HG03280 (cell line): ENCODE data around the gene ABCG5.

Source experiments
- ATAC-seq: cut with Tn5 transposase; IDR thresholded peaks from one replicate; pipeline ENCODE4 v1.9.1; 2021; ENCODE audit warnings: mild to moderate bottlenecking, moderate library complexity; ENCODE audit not compliant: unreplicated experiment

ABCG5 gene

DNA sequence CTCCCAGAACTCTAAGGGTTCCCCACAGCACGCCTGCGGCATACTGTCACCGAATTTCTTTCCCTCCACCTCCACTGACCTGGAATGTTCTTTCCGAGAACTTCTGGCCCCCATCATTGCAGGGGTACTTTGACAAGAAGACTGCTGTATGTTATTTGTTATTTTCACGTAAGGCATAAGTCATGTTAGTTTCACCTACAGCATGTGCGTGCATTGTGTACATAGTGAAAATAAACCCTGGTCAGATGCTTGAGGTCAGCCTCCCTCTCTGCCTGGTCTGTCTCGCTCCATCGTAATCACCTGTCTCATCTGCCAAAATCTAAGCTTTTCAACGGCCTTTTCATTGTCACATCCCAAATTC is 4.2 kb upstream of the ABCG5 start:
- no peak for ATAC-seq

GRCh38 chr2:43841949-43842865 is 3.6 kb upstream of the ABCG5 start:
- no peak for ATAC-seq

DNA sequence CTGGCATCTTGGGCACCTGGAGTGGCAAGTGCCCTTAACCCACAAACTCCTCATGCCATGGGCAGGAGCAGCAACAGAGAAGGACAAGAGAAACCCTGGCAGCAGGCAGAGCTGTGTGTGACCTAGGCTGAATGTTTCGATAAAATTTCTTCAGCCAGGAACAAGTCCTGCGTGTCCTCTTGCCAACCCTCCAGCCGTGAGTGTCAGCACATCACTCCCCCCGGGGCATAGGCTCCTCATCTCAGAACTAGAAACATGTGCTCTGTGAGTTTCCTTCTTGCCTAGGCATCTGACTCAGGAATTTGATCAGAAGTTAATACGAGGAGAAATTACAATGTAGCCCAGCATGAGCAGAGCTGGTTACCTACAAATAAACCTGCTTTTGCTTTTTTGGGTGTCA is 2.3 kb upstream of the ABCG5 start:
- ATAC-seq = no peak

- no peak for ATAC-seq
These were observed 1.3 kb upstream of the ABCG5 start for GRCh38 chr2:43839776-43840564.

GRCh38 chr2:43837831-43838559 is 644 bp downstream of the ABCG5 start:
- no peak for ATAC-seq

DNA sequence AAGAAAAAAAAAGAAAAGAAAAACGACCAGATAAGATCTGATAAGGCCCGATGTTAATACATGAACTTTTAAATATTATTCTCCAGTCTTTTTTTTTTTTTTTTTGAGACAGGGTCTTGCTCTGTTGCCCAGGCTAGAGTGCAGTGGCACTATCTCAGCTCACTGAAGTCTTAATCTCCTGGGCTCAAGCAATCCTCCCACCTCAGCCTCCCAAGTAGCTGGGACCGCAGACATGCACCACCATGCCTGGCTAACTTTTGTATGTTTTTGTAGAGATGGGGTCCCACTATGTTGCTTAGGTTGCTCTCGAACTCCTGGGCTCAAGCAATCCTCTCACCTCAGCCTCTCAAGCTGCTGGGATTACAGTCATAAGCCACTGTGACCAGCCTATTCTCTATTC is 1.6 kb downstream of the ABCG5 start:
- no peak for ATAC-seq

GRCh38 chr2:43832457-43832856 is 6.2 kb downstream of the ABCG5 start:
- ATAC-seq = no peak

- no peak for ATAC-seq
These were observed 6.9 kb downstream of the ABCG5 start for GRCh38 chr2:43831543-43832294.

GRCh38 chr2:43826305-43827250 is 12.1 kb downstream of the ABCG5 start:
- ATAC-seq = no peak

DNA sequence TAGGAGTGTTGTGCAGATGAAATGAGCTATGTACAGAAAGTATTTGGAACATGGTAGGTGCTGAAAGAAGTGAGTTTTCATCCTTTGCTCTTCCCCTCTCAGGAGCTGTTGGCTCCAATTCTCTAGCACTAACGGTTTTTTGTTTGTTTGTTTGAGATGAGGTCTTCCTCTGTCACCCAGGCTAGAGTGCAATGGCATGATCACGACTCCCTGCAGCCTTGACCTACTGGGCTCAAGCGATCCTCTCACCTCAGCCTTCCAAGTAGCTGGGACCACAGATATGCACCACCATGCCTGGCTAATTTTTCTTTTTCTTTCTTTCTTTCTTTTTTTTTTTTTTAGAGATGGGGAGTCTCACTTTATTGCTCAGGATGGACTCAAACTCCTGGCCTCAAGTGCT is 12.8 kb downstream of the ABCG5 start:
- no peak for ATAC-seq

- no peak for ATAC-seq
These were observed 13.6 kb downstream of the ABCG5 start for GRCh38 chr2:43824951-43825493.

DNA sequence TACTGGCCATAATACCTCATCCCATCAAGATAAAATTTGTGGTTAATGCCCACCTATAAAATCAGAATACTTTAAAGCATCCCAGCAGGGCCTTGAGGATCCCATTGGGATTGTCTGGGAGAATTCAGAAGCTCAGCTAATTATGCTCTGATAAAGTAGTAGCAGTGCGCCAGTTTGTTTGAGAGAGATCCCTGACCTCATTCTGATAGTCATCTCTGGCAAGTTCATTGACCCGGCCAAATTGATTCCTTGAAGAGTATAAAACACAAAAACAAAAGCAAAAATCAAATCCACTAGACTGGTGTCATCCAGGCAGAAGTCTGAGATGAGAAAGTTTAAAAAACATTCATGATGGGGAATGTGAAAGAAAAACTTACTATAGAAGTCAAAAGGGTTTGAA is 14.1 kb downstream of the ABCG5 start:
- ATAC-seq = no peak

GRCh38 chr2:43823751-43824150 is 14.9 kb downstream of the ABCG5 start:
- ATAC-seq = no peak

- no peak for ATAC-seq
These were observed 15.8 kb downstream of the ABCG5 start for GRCh38 chr2:43822839-43823238.

DNA sequence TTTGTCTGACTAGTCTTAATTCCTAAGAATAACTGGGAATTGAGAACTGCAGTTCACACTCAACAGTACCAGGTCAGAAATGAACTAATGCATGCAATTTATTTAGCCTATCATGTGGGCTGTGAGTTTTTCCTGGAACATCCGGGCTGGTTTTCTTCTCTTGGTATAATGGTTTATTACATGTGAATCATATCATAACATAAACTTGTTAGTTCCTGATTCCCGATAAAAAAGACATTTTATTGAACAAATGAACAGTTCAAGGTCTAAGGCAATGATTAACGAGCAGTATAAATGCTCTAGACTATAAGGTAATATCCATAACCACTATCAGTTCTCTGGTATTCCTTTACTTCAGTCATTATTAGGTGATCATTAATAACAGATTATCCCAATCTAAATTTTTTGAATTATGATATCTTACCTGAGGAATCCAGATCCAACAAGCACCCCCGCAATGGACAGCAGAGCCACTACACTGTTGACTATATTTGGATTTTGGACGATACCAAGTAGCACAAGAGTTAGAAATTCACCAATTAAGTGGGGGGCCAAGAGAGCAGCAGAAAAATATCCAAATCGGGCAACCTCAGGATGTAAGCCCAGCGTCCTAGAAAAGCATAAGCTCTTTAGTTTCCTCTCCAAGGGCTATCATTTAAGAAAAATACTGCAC is 19.0 kb downstream of the ABCG5 start:
- ATAC-seq = no peak

- ATAC-seq = no peak
These were observed 19.9 kb downstream of the ABCG5 start for GRCh38 chr2:43818761-43819160.

DNA sequence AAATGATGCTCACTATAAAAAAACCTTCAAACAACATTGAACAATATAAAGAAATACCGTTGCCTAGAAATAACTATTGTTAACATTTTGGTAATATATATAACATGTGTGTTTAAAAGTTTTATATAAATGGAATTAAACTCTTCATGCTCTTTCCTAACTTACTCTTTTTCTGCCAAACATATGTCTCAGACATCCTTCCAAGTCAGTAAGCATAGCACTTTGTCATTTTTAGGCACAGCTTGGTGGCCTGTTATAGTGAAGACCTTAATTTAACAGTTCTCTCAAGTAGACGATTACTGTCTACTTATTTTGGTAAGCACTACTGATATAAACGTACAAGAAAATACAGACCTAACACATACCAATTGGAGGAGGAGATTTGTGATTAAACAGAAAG is 23.9 kb downstream of the ABCG5 start:
- no peak for ATAC-seq

DNA sequence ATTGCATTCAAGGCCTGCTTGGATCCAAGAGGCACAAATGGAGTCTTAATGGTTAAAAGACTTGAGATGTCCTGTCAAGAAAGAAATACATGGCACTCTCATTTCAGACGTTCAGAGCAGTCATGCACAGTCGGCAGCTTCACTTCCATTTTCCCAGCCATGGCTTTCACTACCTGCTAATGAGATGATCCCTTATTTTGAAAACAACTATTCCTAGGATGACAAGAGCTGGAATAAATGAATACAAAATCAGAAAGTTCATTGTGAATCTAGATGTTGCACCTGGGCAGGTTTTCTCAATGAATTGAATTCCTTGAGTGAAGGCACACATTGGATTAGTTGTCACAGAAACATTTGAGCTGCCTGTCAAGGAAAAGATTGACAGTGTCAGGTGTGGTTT is 25.7 kb downstream of the ABCG5 start:
- no peak for ATAC-seq

- no peak for ATAC-seq
These were observed 26.6 kb downstream of the ABCG5 start for GRCh38 chr2:43812006-43812405.
